ENCODE measurements around the gene CCR5.

GRCh38 chr3:46393011-46393410 is 22.3 kb downstream of the CCR5 start:
- TF ChIP-seq FOXM1 (IDR thresholded peaks at IDR 0.05; ENCODE audit: borderline replicate concordance) (no peak), BHLHE40 (IDR thresholded peaks at IDR 0.05; ENCODE audit: borderline replicate concordance) (no peak), ZNF384 (IDR thresholded peaks at IDR 0.05) (no peak)
